Caco-2 (cell line): Measurements from ENCODE around the gene RPS6KA4. TPM values are rescaled to one million over a fixed set of nuclear protein-coding genes. Genes with fewer than 3 reads are reported as not detected.
"Not testable (repeated sequence)": the region's sequence is repeated elsewhere in the genome, so short reads cannot be mapped to it uniquely, and the experiment has no call there.

Source experiments
- BruUV-seq: library from RNA; stranded (reverse); fragments of 400-500 nt; replicated peaks from 2 replicates; lab custom pipeline; 2021; lab: Mats Ljungman, UMichigan
- CTCF ChIA-PET: fragments of 300-600 bp; sonication (Branson Sonifier 250); formaldehyde crosslinking; loops from one replicate; lab custom pipeline; 2022; ENCODE audit warnings: antibody characterized with exemption; lab: Charles Lee
- POLR2A ChIA-PET: fragments of 300-600 bp; sonication (Branson Sonifier 250); formaldehyde crosslinking; loops from one replicate; lab custom pipeline; 2022; ENCODE audit warnings: antibody characterized with exemption; lab: Charles Lee
- DNase-seq, 2 experiments: peaks; one replicate each; pipeline versions ENCODE4 v3.0.0 to v3.0.0-alpha.2; 2020 to 2022
- H3K27me3 ChIP-seq: replicated peaks from 2 replicates; pipeline ENCODE4 v1.6.0; 2011; ENCODE audit warnings: low read length; ENCODE audit not compliant: control insufficient read depth, insufficient read depth
- H3K36me3 ChIP-seq: 2 replicates; pipeline ENCODE4 v1.5.1; 2011; ENCODE audit warnings: low read length; ENCODE audit not compliant: control insufficient read depth, insufficient read depth
- H3K4me1 ChIP-seq: fragments of 250-450 bp; sonication (Bioruptor Pico); 2 replicates; pipeline ENCODE4 v1.5.1; 2020; ENCODE audit warnings: mild to moderate bottlenecking
- H3K4me3 ChIP-seq: 2 replicates; pipeline ENCODE4 v1.5.1; 2011; ENCODE audit warnings: low read depth, mild to moderate bottlenecking, control low read depth, low read length
- H3K9me3 ChIP-seq: fragments of 250-450 bp; sonication (Bioruptor Pico); 2 replicates; pipeline ENCODE4 v1.5.1; 2020; ENCODE audit warnings: mild to moderate bottlenecking, moderate library complexity
- H3K27ac Mint-ChIP-seq: one replicate; pipeline ENCODE4 v1.8.0; 2022; ENCODE audit warnings: mixed read lengths; ENCODE audit not compliant: unreplicated experiment
- H3K27me3 Mint-ChIP-seq: one replicate; pipeline ENCODE4 v1.8.0; 2022; ENCODE audit warnings: mixed read lengths; ENCODE audit not compliant: insufficient read depth, unreplicated experiment
- H3K36me3 Mint-ChIP-seq: one replicate; pipeline ENCODE4 v1.8.0; 2022; ENCODE audit warnings: mild to moderate bottlenecking, mixed read lengths; ENCODE audit not compliant: insufficient read depth, unreplicated experiment
- H3K4me1 Mint-ChIP-seq: one replicate; pipeline ENCODE4 v1.8.0; 2022; ENCODE audit warnings: low read depth, mixed read lengths; ENCODE audit not compliant: unreplicated experiment
- H3K4me3 Mint-ChIP-seq: one replicate; pipeline ENCODE4 v1.8.0; 2022; ENCODE audit warnings: mild to moderate bottlenecking, moderate library complexity, mixed read lengths; ENCODE audit not compliant: unreplicated experiment
- H3K9me3 Mint-ChIP-seq: one replicate; pipeline ENCODE4 v1.8.0; 2022; ENCODE audit warnings: mixed read lengths; ENCODE audit not compliant: unreplicated experiment
- intact Hi-C: fragments of 100-400 bp; cut with micrococcal nuclease; formaldehyde crosslinking; loops from one replicate; pipeline ENCODE4 v1.10.0; 2022; ENCODE audit not compliant: unreplicated experiment
- total RNA-seq: library from RNA; stranded (reverse); gene quantifications from 2 replicates; pipeline ENCODE4 v1.2.3, GENCODE V29; 2022
- TF ChIP-seq, protein P1 (sequence below), 2 experiments: fragments of 200-600 bp in 1 of 2; IDR thresholded peaks; 1 replicate in 1 of 2; 2 replicates in 1 of 2; pipeline versions ENCODE4 v1.5.1 to v1.8.0; 2011 to 2022; ENCODE audit warnings: antibody characterized with exemption in 1 of 2, control low read depth in 1 of 2, inconsistent platforms in 1 of 2, low read depth in 1 of 2, low read length in 1 of 2, mild to moderate bottlenecking in 1 of 2, moderate library complexity in 1 of 2; ENCODE audit not compliant: insufficient read depth in 1 of 2, severe bottlenecking in 1 of 2, unreplicated experiment in 1 of 2

Gene RPS6KA4
- total RNA-seq, 1 experiment from 2014 or later, result 95.7 TPM

DNA sequence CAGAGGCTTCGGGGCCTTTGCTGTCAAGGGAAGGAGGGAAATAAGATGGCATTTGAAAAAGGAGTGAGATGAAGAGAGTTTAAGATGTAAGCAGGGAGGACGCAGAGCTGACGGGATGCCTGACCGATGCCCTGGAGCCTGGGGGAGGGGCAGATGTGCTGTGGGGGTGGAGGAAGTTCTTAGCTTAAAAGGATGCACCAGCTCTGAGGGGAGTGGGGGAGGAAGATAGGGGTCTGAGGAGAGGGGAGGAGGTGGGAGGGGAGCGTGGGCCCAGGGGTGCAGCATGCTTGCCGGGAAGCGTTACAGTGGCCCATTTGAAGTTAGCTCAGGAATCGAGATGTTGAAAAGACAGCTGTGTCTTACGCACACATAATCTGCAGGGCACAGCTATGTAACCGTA is 56.3 kb downstream of the RPS6KA4 start:
- BruUV-seq, result no TSS peak
- H3K4me1 ChIP-seq, result peaks cover 15% of the 10 kb centered on the region
- H3K27me3 Mint-ChIP-seq, result no peaks in the 10 kb centered on the region
- CTCF ChIA-PET, result interaction anchor here (0.9 to 1.2 kb wide), 3 partner anchors 30 to 60 kb away, joined by 4 read pairs; no protein-coding TSS in a partner anchor
- intact Hi-C loops, result no loop called here
- H3K27me3 ChIP-seq, result no peaks in the 10 kb centered on the region
- POLR2A ChIA-PET, result no interaction called here
- no peaks in the 10 kb centered on the region for H3K9me3 Mint-ChIP-seq
- peak overlapping the region; percentile 17 for H3K27ac Mint-ChIP-seq
- no peaks in the 10 kb centered on the region for H3K36me3 Mint-ChIP-seq
- no peak for DNase-seq
- no peak overlapping the region for H3K4me3 ChIP-seq
- peaks cover 18% of the 10 kb centered on the region for H3K4me1 Mint-ChIP-seq
- TF ChIP-seq, protein P1, sequence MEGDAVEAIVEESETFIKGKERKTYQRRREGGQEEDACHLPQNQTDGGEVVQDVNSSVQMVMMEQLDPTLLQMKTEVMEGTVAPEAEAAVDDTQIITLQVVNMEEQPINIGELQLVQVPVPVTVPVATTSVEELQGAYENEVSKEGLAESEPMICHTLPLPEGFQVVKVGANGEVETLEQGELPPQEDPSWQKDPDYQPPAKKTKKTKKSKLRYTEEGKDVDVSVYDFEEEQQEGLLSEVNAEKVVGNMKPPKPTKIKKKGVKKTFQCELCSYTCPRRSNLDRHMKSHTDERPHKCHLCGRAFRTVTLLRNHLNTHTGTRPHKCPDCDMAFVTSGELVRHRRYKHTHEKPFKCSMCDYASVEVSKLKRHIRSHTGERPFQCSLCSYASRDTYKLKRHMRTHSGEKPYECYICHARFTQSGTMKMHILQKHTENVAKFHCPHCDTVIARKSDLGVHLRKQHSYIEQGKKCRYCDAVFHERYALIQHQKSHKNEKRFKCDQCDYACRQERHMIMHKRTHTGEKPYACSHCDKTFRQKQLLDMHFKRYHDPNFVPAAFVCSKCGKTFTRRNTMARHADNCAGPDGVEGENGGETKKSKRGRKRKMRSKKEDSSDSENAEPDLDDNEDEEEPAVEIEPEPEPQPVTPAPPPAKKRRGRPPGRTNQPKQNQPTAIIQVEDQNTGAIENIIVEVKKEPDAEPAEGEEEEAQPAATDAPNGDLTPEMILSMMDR (IDR thresholded peaks at IDR 0.05; ENCODE audit: insufficient read depth in 1 of 2, low read depth in 1 of 2, low read length in 1 of 2, severe bottlenecking in 1 of 2, unreplicated experiment in 1 of 2), result no peak
- no peaks in the 10 kb centered on the region for H3K36me3 ChIP-seq
- peaks cover 6% of the 10 kb centered on the region; the same call in 1 of the 2 replicates for H3K9me3 ChIP-seq
- H3K4me3 Mint-ChIP-seq, result no peak overlapping the region

- POLR2A ChIA-PET, result interaction anchor here (0.6 kb wide), 1 partner anchor 30 kb away, joined by 6 read pairs; no protein-coding TSS in a partner anchor
- no TSS peak for BruUV-seq
Observed at GRCh38 chr11:64415996-64416728, 57.2 kb downstream of the RPS6KA4 start.

DNA sequence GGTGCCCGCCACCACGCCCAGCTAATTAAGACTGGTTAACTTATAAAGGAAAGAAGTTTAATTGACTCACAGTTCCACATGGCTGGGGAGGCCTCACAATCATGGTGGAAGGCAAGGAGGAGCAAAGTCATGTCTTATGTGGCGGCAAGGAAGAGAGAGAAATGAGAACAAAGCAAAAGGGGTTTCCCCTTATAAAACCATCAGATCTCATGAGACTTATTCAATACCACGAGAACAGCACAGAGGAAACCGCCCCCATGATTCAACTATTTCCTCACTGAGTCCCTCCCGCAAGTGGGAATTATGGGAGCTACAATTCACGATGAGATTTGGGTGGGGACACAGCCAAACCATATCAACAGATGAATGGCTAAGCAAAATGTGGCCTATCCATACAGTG is 59.3 kb downstream of the RPS6KA4 start:
- peaks cover 30% of the 10 kb centered on the region for H3K9me3 ChIP-seq
- POLR2A ChIA-PET, result interaction anchor here (0.6 kb wide), 1 partner anchor 9 kb away, joined by 3 read pairs; no protein-coding TSS in a partner anchor
- H3K36me3 ChIP-seq, intact Hi-C loops, H3K4me1 Mint-ChIP-seq, H3K4me3 ChIP-seq, H3K27me3 ChIP-seq, BruUV-seq, H3K27ac Mint-ChIP-seq, H3K36me3 Mint-ChIP-seq, H3K27me3 Mint-ChIP-seq, H3K4me3 Mint-ChIP-seq, DNase-seq: not testable (repeated sequence)
- peaks cover 12% of the 10 kb centered on the region for H3K4me1 ChIP-seq
- CTCF ChIA-PET, result interaction anchor here (0.6 kb wide), 1 partner anchor 271 kb away, joined by 4 read pairs; no protein-coding TSS in a partner anchor
- H3K9me3 Mint-ChIP-seq, result peaks cover 19% of the 10 kb centered on the region

More at GRCh38 chr11:64415996-64416728, 57.2 kb downstream of the RPS6KA4 start:
- H3K27me3 Mint-ChIP-seq, result no peaks in the 10 kb centered on the region
- no peak overlapping the region for H3K4me3 Mint-ChIP-seq
- no peak overlapping the region for H3K4me3 ChIP-seq
- TF ChIP-seq, protein P1 (IDR thresholded peaks at IDR 0.05; ENCODE audit: insufficient read depth in 1 of 2, low read depth in 1 of 2, low read length in 1 of 2, severe bottlenecking in 1 of 2, unreplicated experiment in 1 of 2), result no peak
- no peaks in the 10 kb centered on the region for H3K9me3 Mint-ChIP-seq
- CTCF ChIA-PET, result interaction anchor here (1.0 to 1.2 kb wide), 2 partner anchors 33 to 61 kb away, joined by 4 read pairs; no protein-coding TSS in a partner anchor
- peaks cover 9% of the 10 kb centered on the region for H3K4me1 Mint-ChIP-seq
- peaks cover 13% of the 10 kb centered on the region for H3K9me3 ChIP-seq
- intact Hi-C loops, result no loop called here
- H3K36me3 Mint-ChIP-seq, result no peaks in the 10 kb centered on the region
- no peak overlapping the region for H3K27ac Mint-ChIP-seq
- H3K36me3 ChIP-seq, result no peaks in the 10 kb centered on the region
- no peaks in the 10 kb centered on the region for H3K27me3 ChIP-seq
- DNase-seq, result no peak
- H3K4me1 ChIP-seq, result peaks cover 12% of the 10 kb centered on the region
